BE2C (cell line): ENCODE measurements around the gene POU2F3.

Experiments
- DNase-seq: peaks from one replicate; pipeline ENCODE4 v3.0.0-alpha.2; 2020
- H3K27me3 ChIP-seq: fragments of 250-450 bp; sonication (Bioruptor Pico); 2 replicates; pipeline ENCODE4 v1.5.1; 2020; ENCODE audit warnings: mild to moderate bottlenecking
- H3K36me3 ChIP-seq: fragments of 250-450 bp; sonication (Bioruptor Pico); 2 replicates; pipeline ENCODE4 v1.5.1; 2020; ENCODE audit warnings: mild to moderate bottlenecking
- H3K4me1 ChIP-seq: fragments of 250-450 bp; sonication (Bioruptor Pico); 2 replicates; pipeline ENCODE4 v1.5.1; 2020
- H3K4me3 ChIP-seq: 2 replicates; pipeline ENCODE4 v1.5.1; 2011; ENCODE audit warnings: low read depth, low read length
- H3K9me3 ChIP-seq: fragments of 250-450 bp; sonication (Bioruptor Pico); 2 replicates; pipeline ENCODE4 v1.5.1; 2020
- TF ChIP-seq, protein P1 (sequence below): IDR thresholded peaks from 2 replicates; pipeline ENCODE4 v1.5.1; 2012; ENCODE audit warnings: mild to moderate bottlenecking, low read depth, low read length

The POU2F3 gene

DNA sequence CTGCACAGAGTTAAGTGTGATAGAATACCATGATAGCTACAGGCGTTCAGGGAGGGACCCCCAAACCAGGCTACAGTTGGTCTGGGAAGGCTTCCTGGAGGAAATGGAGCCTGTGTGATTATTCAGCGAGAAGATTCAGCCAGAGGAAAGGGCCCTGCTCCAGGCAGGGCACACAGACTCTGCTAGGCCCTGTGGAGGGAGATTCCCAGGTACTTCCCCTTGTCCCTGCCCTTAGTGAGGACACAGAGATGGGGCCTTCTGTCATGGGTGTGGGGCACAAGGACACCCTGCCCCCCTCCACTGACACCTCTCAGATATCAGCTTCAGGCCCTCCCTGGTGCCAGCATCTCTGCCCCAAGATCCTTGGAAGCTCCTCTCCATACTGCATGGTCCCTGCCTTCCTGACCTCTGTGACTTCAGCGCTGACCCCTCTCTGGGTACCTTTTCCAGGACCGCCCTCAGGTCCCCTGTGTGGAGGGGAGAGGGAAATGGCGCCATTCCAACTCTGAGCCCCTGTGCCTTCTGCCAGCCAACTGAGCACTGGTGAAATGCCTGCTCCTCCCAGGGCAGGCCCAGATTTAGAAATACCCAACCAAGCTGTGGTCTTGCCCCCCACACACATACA is 12.6 kb upstream of the POU2F3 start:
- no peak for DNase-seq
- Histone ChIP-seq H3K9me3 (no peaks in the 10 kb centered on the region), H3K27me3 (no peaks in the 10 kb centered on the region), H3K4me1 (no peaks in the 10 kb centered on the region), H3K36me3 (no peaks in the 10 kb centered on the region), H3K4me3 (no peak overlapping the region)
- TF ChIP-seq, protein P1, sequence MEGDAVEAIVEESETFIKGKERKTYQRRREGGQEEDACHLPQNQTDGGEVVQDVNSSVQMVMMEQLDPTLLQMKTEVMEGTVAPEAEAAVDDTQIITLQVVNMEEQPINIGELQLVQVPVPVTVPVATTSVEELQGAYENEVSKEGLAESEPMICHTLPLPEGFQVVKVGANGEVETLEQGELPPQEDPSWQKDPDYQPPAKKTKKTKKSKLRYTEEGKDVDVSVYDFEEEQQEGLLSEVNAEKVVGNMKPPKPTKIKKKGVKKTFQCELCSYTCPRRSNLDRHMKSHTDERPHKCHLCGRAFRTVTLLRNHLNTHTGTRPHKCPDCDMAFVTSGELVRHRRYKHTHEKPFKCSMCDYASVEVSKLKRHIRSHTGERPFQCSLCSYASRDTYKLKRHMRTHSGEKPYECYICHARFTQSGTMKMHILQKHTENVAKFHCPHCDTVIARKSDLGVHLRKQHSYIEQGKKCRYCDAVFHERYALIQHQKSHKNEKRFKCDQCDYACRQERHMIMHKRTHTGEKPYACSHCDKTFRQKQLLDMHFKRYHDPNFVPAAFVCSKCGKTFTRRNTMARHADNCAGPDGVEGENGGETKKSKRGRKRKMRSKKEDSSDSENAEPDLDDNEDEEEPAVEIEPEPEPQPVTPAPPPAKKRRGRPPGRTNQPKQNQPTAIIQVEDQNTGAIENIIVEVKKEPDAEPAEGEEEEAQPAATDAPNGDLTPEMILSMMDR = no peak

DNA sequence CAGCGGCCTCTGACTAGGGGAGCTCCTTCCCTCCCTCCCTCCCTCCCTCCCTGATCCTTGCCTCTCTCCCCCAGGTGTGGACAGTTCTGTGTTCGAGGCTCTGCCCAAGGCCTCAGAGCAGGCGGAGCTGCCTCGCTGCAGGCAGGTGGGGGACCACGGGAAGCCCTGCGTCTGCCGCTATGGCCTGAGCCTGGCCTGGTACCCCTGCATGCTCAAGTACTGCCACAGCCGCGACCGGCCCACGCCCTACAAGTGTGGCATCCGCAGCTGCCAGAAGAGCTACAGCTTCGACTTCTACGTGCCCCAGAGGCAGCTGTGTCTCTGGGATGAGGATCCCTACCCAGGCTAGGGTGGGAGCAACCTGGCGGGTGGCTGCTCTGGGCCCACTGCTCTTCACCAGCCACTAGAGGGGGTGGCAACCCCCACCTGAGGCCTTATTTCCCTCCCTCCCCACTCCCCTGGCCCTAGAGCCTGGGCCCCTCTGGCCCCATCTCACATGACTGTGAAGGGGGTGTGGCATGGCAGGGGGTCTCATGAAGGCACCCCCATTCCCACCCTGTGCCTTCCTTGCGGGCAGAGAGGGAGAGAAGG is 11.1 kb upstream of the POU2F3 start:
- 0 out of 2 replicates have a peak, but pooled peaks cover 2% of the 10 kb centered on the region for H3K9me3 ChIP-seq
- TF ChIP-seq, protein P1 = peak; percentile 48
- H3K27me3 ChIP-seq = peaks cover 4% of the 10 kb centered on the region; the same call in 1 of the 2 replicates
- no peaks in the 10 kb centered on the region for H3K4me1 ChIP-seq
- DNase-seq = no peak
- no peaks in the 10 kb centered on the region for H3K36me3 ChIP-seq
- H3K4me3 ChIP-seq = no peak overlapping the region

DNA sequence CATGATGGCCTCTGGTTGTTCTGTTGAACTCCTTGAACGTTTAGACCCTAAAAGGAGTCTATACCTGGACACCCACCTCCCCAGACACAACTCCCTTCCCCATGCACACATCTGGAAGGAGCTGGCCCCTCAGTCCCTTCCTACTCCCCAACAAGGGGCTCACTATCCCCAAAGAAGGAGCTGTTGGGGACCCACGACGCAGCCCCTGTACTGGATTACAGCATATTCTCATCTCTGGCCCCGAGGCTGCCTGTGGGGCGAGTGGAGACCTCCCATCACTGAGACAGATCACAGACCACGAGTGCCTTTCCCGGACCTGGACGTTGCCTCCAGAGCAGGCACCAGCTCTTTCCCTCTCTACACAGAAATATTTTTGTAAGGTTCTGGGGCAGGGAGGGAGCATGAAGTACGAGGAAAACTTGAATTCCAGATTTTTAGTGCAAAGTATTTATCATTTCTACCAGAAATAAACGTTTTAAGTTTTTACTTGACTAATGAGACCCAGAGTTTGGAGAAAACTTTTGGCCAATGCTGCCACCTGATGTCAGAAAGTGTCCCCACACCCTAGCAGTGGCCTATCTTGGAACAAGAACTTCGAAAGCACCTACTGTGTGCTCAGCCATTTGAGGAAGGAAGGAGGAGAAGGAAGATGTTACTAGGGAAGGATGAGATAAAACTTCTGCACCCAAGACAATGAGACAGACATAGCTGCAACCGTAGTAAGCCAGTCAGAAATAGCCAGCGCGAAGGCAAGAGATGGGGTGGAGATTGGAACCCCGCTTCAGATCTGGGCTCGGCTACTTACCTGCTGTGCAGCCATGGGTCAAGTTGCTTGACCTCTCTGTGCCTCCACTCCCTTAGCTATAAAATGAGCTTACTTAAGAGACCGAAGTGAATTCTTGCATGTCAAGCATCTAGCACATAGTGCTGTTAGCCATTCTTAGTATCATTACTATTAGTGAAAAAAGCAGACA is 10.2 kb upstream of the POU2F3 start:
- no peak for DNase-seq
- H3K4me3 ChIP-seq = no peak overlapping the region
- no peaks in the 10 kb centered on the region for H3K4me1 ChIP-seq

DNA sequence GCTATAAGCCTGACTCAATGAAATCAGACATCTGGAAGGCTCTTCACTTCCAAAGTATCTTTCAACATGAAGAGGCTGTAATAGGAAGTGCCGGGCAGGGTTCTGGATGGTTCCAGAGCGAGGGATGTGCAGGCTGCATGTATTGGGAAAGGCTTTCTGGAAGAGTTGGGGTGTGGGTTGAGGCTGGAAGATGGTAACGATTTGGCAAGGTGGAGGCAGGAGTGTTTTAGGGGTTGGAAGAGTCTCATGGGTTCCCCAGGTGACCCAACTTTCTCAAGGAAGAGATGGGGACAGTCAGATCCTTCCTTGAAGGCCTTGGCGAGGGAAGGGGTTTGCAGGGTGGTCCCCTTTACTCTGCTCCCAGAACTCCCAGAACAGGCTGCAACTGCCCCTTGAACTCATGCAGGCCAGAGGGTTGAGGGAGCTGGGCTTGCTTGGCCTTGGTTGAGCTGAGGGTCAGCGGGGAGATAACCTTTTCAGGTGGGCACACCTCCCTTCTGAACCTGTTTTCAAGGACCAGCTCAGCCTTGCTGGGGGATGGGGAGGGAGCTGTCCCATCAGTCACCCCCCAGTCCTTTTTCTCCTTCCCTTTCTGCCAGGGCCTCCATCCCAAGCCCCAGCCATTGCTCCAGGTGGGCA is 9.4 kb upstream of the POU2F3 start:
- DNase-seq = no peak
- H3K4me1 ChIP-seq = no peaks in the 10 kb centered on the region
- peaks cover 4% of the 10 kb centered on the region; the same call in 1 of the 2 replicates for H3K27me3 ChIP-seq
- H3K4me3 ChIP-seq = no peak overlapping the region
- H3K36me3 ChIP-seq = no peaks in the 10 kb centered on the region
- H3K9me3 ChIP-seq = 0 out of 2 replicates have a peak, but pooled peaks cover 2% of the 10 kb centered on the region
- TF ChIP-seq, protein P1 = no peak

More for the DNA sequence above, 10.2 kb upstream of the POU2F3 start:
- H3K36me3 ChIP-seq = no peaks in the 10 kb centered on the region
- H3K9me3 ChIP-seq = 0 out of 2 replicates have a peak, but pooled peaks cover 2% of the 10 kb centered on the region
- peaks cover 4% of the 10 kb centered on the region; the same call in 1 of the 2 replicates for H3K27me3 ChIP-seq
- TF ChIP-seq, protein P1 = peak; percentile 82

DNA sequence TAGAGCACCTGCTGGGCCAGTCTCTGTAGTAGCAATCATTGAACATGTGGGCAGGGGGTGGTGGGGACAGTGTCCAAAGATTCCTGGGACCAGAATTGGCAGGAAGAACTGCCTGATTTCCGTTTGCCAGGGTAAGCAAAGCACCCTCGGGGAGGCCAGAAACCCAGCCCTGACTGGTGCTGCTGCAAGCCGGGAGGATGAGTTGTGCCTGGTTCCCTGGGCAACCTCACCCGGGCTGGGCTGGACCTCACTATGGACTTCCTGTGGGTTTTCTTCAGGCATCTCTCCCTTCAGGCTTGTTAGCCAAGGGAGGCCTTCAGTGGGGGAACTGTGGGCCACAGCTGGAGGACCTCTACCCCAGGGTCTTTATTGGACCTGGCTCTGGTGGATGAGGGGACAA is 8.0 kb upstream of the POU2F3 start:
- no peaks in the 10 kb centered on the region for H3K36me3 ChIP-seq
- H3K9me3 ChIP-seq = 0 out of 2 replicates have a peak, but pooled peaks cover 2% of the 10 kb centered on the region
- H3K4me3 ChIP-seq = no peak overlapping the region
- TF ChIP-seq, protein P1 = no peak
- H3K27me3 ChIP-seq = peaks cover 4% of the 10 kb centered on the region; the same call in 1 of the 2 replicates
- no peaks in the 10 kb centered on the region for H3K4me1 ChIP-seq
- no peak for DNase-seq
